GM18526 (cell line): ENCODE measurements around the gene VAV2.

ENCODE experiments used
- POLR2A ChIP-seq: IDR thresholded peaks from 3 replicates; pipeline ENCODE4 v1.6.1; 2011; ENCODE audit not compliant: insufficient read length; ENCODE audit errors: extremely low read depth

VAV2 gene

DNA sequence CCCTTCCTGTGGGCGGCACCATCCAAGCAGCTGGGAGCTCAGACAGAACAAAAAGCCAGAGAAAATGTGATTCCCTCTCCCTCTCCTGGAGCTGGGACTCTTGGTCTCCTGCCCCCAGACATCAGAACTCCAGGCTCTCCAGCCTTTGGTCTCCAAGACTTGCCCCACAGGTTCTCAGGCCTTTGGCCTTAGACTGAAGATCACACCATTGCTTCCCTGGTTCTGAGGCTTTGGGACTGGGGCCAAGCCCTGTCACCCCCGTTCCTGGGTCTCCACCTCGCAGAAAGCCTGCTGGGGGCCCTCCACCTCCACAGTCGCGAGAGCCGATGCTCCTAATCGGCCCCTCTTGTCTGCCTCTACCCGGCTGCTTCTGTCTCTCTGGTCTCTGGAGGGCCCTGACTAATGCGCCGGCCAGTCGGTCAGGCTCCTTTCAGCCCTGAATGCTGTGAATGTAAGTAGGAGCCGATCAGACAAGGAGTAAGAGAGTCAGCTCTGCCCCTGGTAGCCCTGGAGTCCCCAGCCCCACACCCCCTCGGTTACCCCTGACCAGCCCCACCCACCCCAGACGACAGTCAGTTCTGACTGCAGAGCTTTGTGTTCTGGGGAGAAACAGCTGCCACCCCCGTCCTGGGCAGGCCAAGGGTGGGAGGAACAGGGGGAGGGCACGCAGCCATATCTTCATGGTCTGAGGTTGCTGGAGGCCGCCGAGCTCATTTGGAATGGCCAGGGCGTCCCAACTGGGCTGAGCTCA is 57.5 kb downstream of the VAV2 start:
- no peak for TF ChIP-seq POLR2A

GRCh38 chr9:133933426-133934026 is 58.6 kb downstream of the VAV2 start:
- TF ChIP-seq POLR2A: no peak

GRCh38 chr9:133932633-133933032 is 59.5 kb downstream of the VAV2 start:
- no peak for TF ChIP-seq POLR2A

GRCh38 chr9:133932181-133932580 is 59.9 kb downstream of the VAV2 start:
- no peak for TF ChIP-seq POLR2A

- no peak for TF ChIP-seq POLR2A
These were observed 61.2 kb downstream of the VAV2 start for GRCh38 chr9:133930682-133931485.

DNA sequence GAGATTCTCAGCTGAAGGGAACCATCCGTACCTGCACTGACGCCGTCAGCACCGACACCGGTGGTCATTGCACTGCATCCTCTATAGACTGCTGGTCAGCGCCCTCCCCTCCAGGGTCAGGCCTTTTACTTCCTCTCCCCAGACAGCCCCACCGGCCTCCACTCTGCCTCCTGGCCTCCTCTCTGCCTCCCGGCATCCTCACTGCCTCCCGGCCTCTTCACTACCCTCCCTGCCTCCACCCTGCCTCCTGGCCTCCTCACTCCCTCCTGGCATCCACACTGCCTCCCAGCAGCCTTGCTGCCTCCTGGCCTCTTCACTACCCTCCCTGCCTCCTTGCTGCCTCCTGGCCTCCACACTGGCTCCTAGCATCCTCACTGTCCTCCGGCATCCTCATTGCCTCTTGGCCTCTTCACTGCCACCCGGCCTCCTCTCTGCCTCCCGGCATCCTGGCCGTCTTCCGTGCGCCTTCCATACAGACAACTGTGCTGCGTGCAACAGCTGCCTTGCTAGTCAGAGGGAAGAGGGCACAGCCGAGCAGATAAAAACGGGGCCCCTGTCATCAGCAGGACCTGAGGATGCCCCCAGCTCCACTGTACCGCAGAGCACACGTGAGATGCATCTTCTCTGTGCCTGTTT is 62.0 kb downstream of the VAV2 start:
- TF ChIP-seq POLR2A: no peak

GRCh38 chr9:133929599-133929998 is 62.5 kb downstream of the VAV2 start:
- TF ChIP-seq POLR2A: no peak

DNA sequence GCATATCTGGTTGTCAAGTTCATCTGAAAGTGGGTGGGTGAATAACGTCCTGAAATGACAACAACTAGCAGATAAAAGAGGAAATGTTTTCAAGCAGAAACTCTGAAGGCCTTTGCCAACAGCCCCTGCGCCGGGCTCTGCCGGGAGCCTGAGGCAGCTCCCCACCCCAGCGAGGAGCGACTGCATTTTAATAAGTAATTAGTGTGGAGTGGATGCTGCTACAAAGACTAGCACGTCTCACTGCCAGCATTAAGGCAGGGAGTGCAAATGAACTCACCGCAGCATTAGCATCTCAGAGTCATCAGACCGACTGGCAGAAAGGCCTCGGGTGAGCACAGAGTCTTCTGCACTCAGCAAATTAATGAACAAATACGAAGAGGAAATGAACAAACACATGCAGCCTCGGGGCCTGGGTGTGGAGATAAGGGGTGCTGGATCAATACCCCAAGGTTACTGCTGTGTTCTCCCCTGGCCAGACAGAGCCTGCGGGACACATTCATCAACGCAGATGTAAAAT is 63.8 kb downstream of the VAV2 start:
- TF ChIP-seq POLR2A: no peak

DNA sequence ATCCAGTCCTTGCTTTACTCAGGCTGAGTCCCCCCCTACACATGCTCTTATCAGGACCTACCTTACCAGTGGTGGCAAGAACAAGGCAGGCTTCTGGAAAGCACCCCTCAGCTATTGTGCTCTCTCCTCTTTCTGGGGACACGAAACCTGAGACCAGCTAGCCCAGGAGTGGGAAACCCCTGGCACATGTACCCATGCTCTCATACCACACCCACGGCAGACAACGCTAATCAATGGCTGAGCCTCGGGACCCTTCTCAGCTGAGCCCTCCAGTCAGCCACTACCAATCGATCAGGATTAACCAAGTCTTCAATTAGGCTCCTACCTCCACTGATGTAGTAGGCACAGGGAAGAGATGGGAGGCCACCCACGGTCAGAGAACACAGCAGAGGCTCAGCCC is 65.1 kb downstream of the VAV2 start:
- TF ChIP-seq POLR2A: no peak

- TF ChIP-seq POLR2A: no peak
These were observed 65.8 kb downstream of the VAV2 start for GRCh38 chr9:133926165-133926856.

DNA sequence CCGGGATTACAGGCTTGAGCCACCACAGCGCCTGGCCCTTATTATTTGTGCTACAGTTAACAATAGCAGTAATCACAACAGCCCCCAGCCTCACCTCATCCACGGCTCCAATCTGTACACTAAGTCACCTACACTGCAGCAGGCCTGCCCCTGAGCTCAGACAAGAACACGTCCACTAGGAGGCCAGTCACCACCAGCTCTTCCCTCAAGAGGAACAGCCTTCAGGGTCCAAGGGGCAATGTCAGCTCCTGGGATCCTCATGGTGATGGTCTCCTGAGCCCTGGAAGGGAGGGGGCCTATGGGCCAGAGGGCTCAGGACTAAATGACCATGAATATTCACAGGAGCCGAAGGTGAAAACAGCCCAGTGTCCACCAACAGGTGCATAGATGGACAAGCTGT is 67.7 kb downstream of the VAV2 start:
- no peak for TF ChIP-seq POLR2A

GRCh38 chr9:133921866-133922265 is 70.3 kb downstream of the VAV2 start:
- no peak for TF ChIP-seq POLR2A

GRCh38 chr9:133920471-133920870 is 71.7 kb downstream of the VAV2 start:
- no peak for TF ChIP-seq POLR2A

DNA sequence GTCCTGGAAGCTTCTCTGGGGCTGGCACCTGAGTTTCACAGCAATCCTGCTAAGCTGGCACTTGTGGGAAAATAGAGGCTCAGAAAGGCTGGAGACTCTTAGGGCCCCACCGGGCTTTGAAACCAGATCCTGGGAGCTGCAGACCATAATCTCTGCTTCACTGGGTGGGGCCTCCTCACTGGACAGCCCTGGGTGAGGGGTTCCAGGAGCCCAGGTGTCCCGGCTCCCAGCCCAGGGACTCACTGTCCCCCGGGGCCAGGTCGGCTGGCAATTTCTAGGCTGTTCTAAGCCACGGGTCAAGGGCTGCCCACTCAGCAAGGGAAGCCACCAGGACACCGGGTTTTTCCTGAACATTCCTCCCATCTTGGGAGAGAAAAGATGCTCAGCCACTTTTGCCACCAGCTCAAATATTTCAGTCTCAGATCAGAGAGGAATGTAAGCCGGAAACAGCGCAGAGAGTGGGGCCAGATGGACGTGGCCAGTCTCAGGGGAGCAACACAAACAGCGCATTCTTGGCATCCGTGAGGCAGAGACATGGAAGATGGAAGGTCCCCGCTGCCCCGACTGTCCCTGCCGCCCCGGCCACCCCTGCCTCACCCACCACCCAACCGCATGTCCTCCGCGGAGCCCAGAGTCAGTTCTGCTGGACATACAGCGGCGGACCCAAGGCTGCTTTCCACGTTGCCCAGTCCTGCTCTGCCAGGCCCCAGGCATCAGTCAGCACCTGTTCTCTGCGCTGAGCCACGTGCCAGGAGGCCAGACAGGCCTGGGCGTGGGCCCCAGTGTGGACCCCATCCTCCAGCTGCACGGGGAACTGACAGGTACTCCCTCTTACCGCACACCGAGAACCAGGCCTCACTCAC is 72.6 kb downstream of the VAV2 start:
- no peak for TF ChIP-seq POLR2A
